Activated CD4-positive, alpha-beta T cell treated with anti-CD3 and anti-CD28 coated beads for 48 hours (primary cell): ENCODE results near the gene DPYSL4.

ENCODE experiments used
- DNase-seq: peaks from one replicate; pipeline ENCODE4 v3.0.0-alpha.2; 2020

Gene DPYSL4

GRCh38 chr10:132248455-132249225 lies 61.9 kb downstream of the DPYSL4 start:
- peak; percentile 82 for DNase-seq

- DNase-seq: no peak
Measured at GRCh38 chr10:132249226-132249724, 62.5 kb downstream of the DPYSL4 start.

GRCh38 chr10:132249824-132250375 lies 63.2 kb downstream of the DPYSL4 start:
- DNase-seq: no peak

- no peak for DNase-seq
Measured at GRCh38 chr10:132250481-132251475, 64.0 kb downstream of the DPYSL4 start.

GRCh38 chr10:132251928-132252327 lies 65.2 kb downstream of the DPYSL4 start:
- no peak for DNase-seq

- no peak for DNase-seq
Measured at GRCh38 chr10:132252412-132252811, 65.7 kb downstream of the DPYSL4 start.

GRCh38 chr10:132253092-132253687 lies 66.4 kb downstream of the DPYSL4 start:
- no peak for DNase-seq

GRCh38 chr10:132254841-132255240 lies 68.1 kb downstream of the DPYSL4 start:
- DNase-seq: no peak
